GM23338 (cell line): ENCODE measurements around the gene BICD2. TPM values are rescaled to one million over a fixed set of nuclear protein-coding genes. Genes with fewer than 3 reads are reported as not detected.

Experiments
- ATAC-seq: fragments of 200-7000 bp; cut with Tn5 transposase; 3 replicates; pipeline ENCODE4 v1.9.1; 2020
- DNase-seq: peaks from one replicate; pipeline ENCODE4 v3.0.0-alpha.2; 2015; ENCODE audit warnings: low spot score
- H2AFZ ChIP-seq: fragments of 200-600 bp; sonication (generic); 2 replicates; pipeline ENCODE4 v1.8.0; 2016; ENCODE audit warnings: antibody characterized with exemption, mild to moderate bottlenecking, moderate library complexity
- H3F3A ChIP-seq: fragments of 200-600 bp; sonication (generic); replicated peaks from 2 replicates; pipeline ENCODE4 v1.8.0; 2017; ENCODE audit warnings: antibody characterized with exemption, mixed run types, low read depth
- H3K27ac ChIP-seq: fragments of 200-600 bp; sonication (generic); 2 replicates; pipeline ENCODE4 v1.6.1; 2016; ENCODE audit warnings: low read depth
- H3K27me3 ChIP-seq: fragments of 200-600 bp; sonication (generic); 2 replicates; pipeline ENCODE4 v1.8.0; 2016; ENCODE audit warnings: mild to moderate bottlenecking, mixed run types, moderate library complexity; ENCODE audit not compliant: insufficient read depth
- H3K36me3 ChIP-seq: fragments of 200-600 bp; sonication (generic); 2 replicates; pipeline ENCODE4 v1.8.0; 2016; ENCODE audit warnings: mild to moderate bottlenecking; ENCODE audit not compliant: insufficient read depth
- H3K4me1 ChIP-seq: fragments of 200-600 bp; sonication (generic); 2 replicates; pipeline ENCODE4 v1.8.0; 2016; ENCODE audit warnings: mild to moderate bottlenecking, moderate library complexity; ENCODE audit not compliant: insufficient read depth
- H3K4me2 ChIP-seq: fragments of 200-600 bp; sonication (generic); 2 replicates; pipeline ENCODE4 v1.7.1; 2017; ENCODE audit warnings: mixed run types
- H3K4me3 ChIP-seq: fragments of 200-600 bp; sonication (generic); 2 replicates; pipeline ENCODE4 v1.6.1; 2016; ENCODE audit warnings: mixed run types
- H3K79me2 ChIP-seq: fragments of 200-600 bp; sonication (generic); replicated peaks from 2 replicates; pipeline ENCODE4 v1.8.0; 2017; ENCODE audit warnings: mild to moderate bottlenecking; ENCODE audit not compliant: insufficient read depth
- H3K9me2 ChIP-seq: fragments of 200-600 bp; sonication (generic); 2 replicates; pipeline ENCODE4 v1.8.0; 2017; ENCODE audit not compliant: insufficient read depth
- H4K20me1 ChIP-seq: fragments of 200-600 bp; sonication (generic); replicated peaks from 2 replicates; pipeline ENCODE4 v1.8.0; 2017; ENCODE audit warnings: mild to moderate bottlenecking; ENCODE audit not compliant: insufficient read depth
- H3K27ac Mint-ChIP-seq: 2 replicates; pipeline ENCODE4 v1.8.0; 2020; ENCODE audit warnings: inconsistent platforms, mild to moderate bottlenecking, moderate library complexity, mixed read lengths
- H3K27me3 Mint-ChIP-seq: 3 replicates; pipeline ENCODE4 v1.8.0; 2022; ENCODE audit warnings: low read depth, mild to moderate bottlenecking, moderate library complexity, mixed read lengths, inconsistent platforms; ENCODE audit not compliant: insufficient read depth, poor library complexity
- H3K36me3 Mint-ChIP-seq: 3 replicates; pipeline ENCODE4 v1.8.0; 2021; ENCODE audit warnings: low read depth, mild to moderate bottlenecking, inconsistent platforms, moderate library complexity, mixed read lengths
- H3K4me1 Mint-ChIP-seq: 3 replicates; pipeline ENCODE4 v1.8.0; 2020; ENCODE audit warnings: mild to moderate bottlenecking, inconsistent platforms, mixed read lengths
- H3K4me3 Mint-ChIP-seq: 3 replicates; pipeline ENCODE4 v1.8.0; 2021; ENCODE audit warnings: moderate library complexity, mild to moderate bottlenecking, inconsistent platforms, mixed read lengths
- H3K9me3 Mint-ChIP-seq: 3 replicates; pipeline ENCODE4 v1.8.0; 2020; ENCODE audit warnings: moderate library complexity, mild to moderate bottlenecking, inconsistent platforms, mixed read lengths
- CREB1 ChIP-seq: fragments of 250-450 bp; sonication (Bioruptor Pico); IDR thresholded peaks from 2 replicates; pipeline ENCODE4 v1.5.0; 2020; ENCODE audit warnings: low read depth, mild to moderate bottlenecking, moderate library complexity
- CTCF ChIP-seq, 2 experiments: fragments of 200-600 bp in 1 of 2; sonication (generic) in 1 of 2; conservative IDR thresholded peaks; 2 replicates each; pipeline versions ENCODE4 v1.5.1 to v1.6.1; 2016 to 2017; ENCODE audit warnings: antibody characterized with exemption in 2 of 2, low read depth in 2 of 2, mild to moderate bottlenecking in 2 of 2, moderate library complexity in 1 of 2
- ETS1 ChIP-seq: IDR thresholded peaks from 2 replicates; pipeline ENCODE4 v1.6.1; 2016; ENCODE audit warnings: antibody characterized with exemption
- EZH2 ChIP-seq: fragments of 200-600 bp; sonication (generic); IDR thresholded peaks from one replicate; pipeline ENCODE4 v1.8.0; 2017; ENCODE audit warnings: antibody characterized with exemption, mild to moderate bottlenecking, low read depth; ENCODE audit not compliant: unreplicated experiment
- JUNB ChIP-seq: IDR thresholded peaks from one replicate; pipeline ENCODE4 v1.6.1; 2016; ENCODE audit warnings: antibody characterized with exemption; ENCODE audit not compliant: unreplicated experiment
- NANOG ChIP-seq: IDR thresholded peaks from 2 replicates; pipeline ENCODE4 v1.6.1; 2016; ENCODE audit warnings: antibody characterized with exemption, borderline replicate concordance
- REST ChIP-seq: IDR thresholded peaks from one replicate; pipeline ENCODE4 v1.6.1; 2018; ENCODE audit warnings: antibody characterized with exemption; ENCODE audit not compliant: unreplicated experiment
- STAT1 ChIP-seq: IDR thresholded peaks from one replicate; pipeline ENCODE4 v1.6.1; 2016; ENCODE audit warnings: antibody characterized with exemption; ENCODE audit not compliant: unreplicated experiment
- ZNF114 ChIP-seq: fragments of 250-450 bp; sonication (Bioruptor Pico); IDR thresholded peaks from 2 replicates; pipeline ENCODE4 v1.5.0; 2020; ENCODE audit warnings: mild to moderate bottlenecking, moderate library complexity
- ZNF331 ChIP-seq: fragments of 250-450 bp; sonication (Bioruptor Pico); IDR thresholded peaks from 2 replicates; pipeline ENCODE4 v1.5.0; 2020; ENCODE audit warnings: low read depth, mild to moderate bottlenecking, moderate library complexity
- ZNF462 ChIP-seq: fragments of 250-450 bp; sonication (Bioruptor Pico); IDR thresholded peaks from 2 replicates; pipeline ENCODE4 v1.5.0; 2020; ENCODE audit warnings: mild to moderate bottlenecking, moderate library complexity
- polyA plus RNA-seq: library from polyadenylated mRNA; unstranded; fragments of >200 nt; fragmentation: Nextera tagmentation; extraction: Ambion mirVana; gene quantifications from 2 replicates; pipeline ENCODE4 v1.2.1, GENCODE V29; 2016
- total RNA-seq: library from RNA; depleted of rRNA; stranded (reverse); fragments of >200 nt; shearing (Covaris generic); gene quantifications from 2 replicates; pipeline ENCODE4 v1.2.3, GENCODE V29; 2014

Gene BICD2
- total and polyA plus RNA-seq, 2 experiments from 2014 or later = 8.7 to 34.3 TPM

- Histone ChIP-seq H3K9me2 (0 out of 2 replicates have a peak, but pooled peaks cover 3% of the 10 kb centered on the region), H3F3A (peaks cover 4% of the 10 kb centered on the region; the same call in 1 of the 2 replicates), H3K4me1 (peaks cover 8% of the 10 kb centered on the region; the same call in 1 of the 2 replicates), H3K79me2 (no peaks in the 10 kb centered on the region), H3K4me3 (no peak overlapping the region), H3K36me3 (no peaks in the 10 kb centered on the region), H3K27me3 (no peaks in the 10 kb centered on the region), H2AFZ (peak overlapping the region; percentile 84), H3K27ac (no peak overlapping the region), H3K4me2 (no peak overlapping the region), H4K20me1 (no peaks in the 10 kb centered on the region)
- Mint-ChIP-seq H3K9me3 (no peaks in the 10 kb centered on the region), H3K4me3 (no peak overlapping the region), H3K36me3 (no peaks in the 10 kb centered on the region; the same call in 2 of the 3 replicates), H3K4me1 (peaks cover 20% of the 10 kb centered on the region), H3K27me3 (peaks cover 11% of the 10 kb centered on the region), H3K27ac (peak overlapping the region; percentile 36; the same call in 1 of the 2 replicates)
- ATAC-seq (no peak), DNase-seq (no peak)
- TF ChIP-seq ZNF331 (no peak), CREB1 (no peak), ZNF114 (CRISPR knock-in tag) (no peak), NANOG (no peak), EZH2 (no peak), REST (no peak), ZNF462 (no peak), CTCF (conservative IDR thresholded peaks at IDR 0.05; ENCODE audit: low read depth in 2 of 2) (no peak), ETS1 (no peak), STAT1 (no peak), JUNB (no peak)
These were observed 5.3 kb upstream of the BICD2 start for GRCh38 chr9:92769990-92770359.
